Fibroblast of peridontal ligament (primary cell): Measurements from ENCODE around the gene TTC31.

Experiments
- DNase-seq: peaks from one replicate; pipeline ENCODE4 v3.0.0-alpha.2; 2010; ENCODE audit errors: extremely low read depth

TTC31 gene

GRCh38 chr2:74486141-74486540 lies 3.3 kb downstream of the TTC31 start:
- no peak for DNase-seq

- no peak for DNase-seq
Measured at GRCh38 chr2:74488643-74489481, 6.0 kb downstream of the TTC31 start.

- no peak for DNase-seq
Measured at GRCh38 chr2:74489906-74490305, 7.0 kb downstream of the TTC31 start.

- DNase-seq: no peak
Measured at GRCh38 chr2:74491648-74492544, 9.0 kb downstream of the TTC31 start.

- no peak for DNase-seq
Measured at GRCh38 chr2:74493546-74493945, 10.7 kb downstream of the TTC31 start.

- DNase-seq: no peak
Measured at GRCh38 chr2:74495440-74495839, 12.6 kb downstream of the TTC31 start.

GRCh38 chr2:74496997-74497776 lies 14.3 kb downstream of the TTC31 start:
- DNase-seq: no peak

GRCh38 chr2:74497777-74498499 lies 15.1 kb downstream of the TTC31 start:
- no peak for DNase-seq

GRCh38 chr2:74498500-74499266 lies 15.8 kb downstream of the TTC31 start:
- peak; percentile 39 for DNase-seq

GRCh38 chr2:74499267-74499939 lies 16.5 kb downstream of the TTC31 start, which contains the start of gene LBX2:
LBX2 (minus strand) TSS chr2:74499603; CDS start chr2:74499537, 66 bp downstream.
- DNase-seq: peak; percentile 30

- no peak for DNase-seq
Measured at GRCh38 chr2:74499940-74500577, 17.2 kb downstream of the TTC31 start.

- DNase-seq: no peak
Measured at GRCh38 chr2:74500578-74500946, 17.7 kb downstream of the TTC31 start.

GRCh38 chr2:74501335-74502071 lies 18.6 kb downstream of the TTC31 start:
- DNase-seq: no peak

GRCh38 chr2:74502147-74502719 lies 19.4 kb downstream of the TTC31 start:
- no peak for DNase-seq

- DNase-seq: peak; percentile 71
Measured at GRCh38 chr2:74502720-74503505, 20.0 kb downstream of the TTC31 start.

GRCh38 chr2:74503506-74504475 lies 20.9 kb downstream of the TTC31 start:
- DNase-seq: no peak
